GM12801 (cell line): ENCODE data around the gene ZNF20.

Experiments used
- TF ChIP-seq, protein P1 (sequence below): IDR thresholded peaks from one replicate; pipeline ENCODE4 v1.5.1; 2011; ENCODE audit warnings: control low read depth; ENCODE audit not compliant: insufficient read length; ENCODE audit errors: extremely low read depth

ZNF20 gene

DNA sequence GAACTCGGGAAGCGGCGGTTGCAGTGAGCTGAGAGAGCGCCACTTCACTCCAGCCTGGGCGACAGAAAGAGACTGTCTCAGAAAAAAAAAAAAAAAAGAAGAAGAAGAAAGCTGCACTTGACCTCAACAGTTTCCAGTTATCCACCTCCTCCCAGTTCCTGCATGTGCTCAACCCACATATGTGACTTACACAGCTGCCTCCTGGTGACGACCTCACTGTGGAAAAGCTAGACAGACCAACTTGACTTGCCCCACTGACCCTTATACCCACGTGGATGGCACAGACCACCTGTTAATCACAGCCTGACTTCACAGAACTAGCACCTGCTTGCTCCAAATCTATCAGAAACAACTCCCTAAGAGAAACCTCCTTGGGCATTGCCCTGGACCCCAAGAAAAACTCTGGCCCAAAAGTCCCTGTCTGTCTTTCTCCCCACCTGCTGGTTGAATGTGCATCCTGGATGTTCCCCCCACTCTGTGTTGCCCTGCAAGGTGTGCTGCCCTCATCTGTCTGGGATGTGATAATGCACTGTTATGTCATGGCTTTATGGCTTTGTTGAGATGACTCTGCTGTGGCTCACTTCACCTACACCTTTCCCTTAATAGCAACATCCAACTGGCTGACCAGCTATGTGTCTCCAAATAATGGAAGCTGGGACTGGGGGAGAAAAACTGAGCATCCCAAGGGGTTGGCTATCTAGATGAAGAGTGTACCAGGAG lies 2.8 kb downstream of the ZNF20 start:
- TF ChIP-seq, protein P1, sequence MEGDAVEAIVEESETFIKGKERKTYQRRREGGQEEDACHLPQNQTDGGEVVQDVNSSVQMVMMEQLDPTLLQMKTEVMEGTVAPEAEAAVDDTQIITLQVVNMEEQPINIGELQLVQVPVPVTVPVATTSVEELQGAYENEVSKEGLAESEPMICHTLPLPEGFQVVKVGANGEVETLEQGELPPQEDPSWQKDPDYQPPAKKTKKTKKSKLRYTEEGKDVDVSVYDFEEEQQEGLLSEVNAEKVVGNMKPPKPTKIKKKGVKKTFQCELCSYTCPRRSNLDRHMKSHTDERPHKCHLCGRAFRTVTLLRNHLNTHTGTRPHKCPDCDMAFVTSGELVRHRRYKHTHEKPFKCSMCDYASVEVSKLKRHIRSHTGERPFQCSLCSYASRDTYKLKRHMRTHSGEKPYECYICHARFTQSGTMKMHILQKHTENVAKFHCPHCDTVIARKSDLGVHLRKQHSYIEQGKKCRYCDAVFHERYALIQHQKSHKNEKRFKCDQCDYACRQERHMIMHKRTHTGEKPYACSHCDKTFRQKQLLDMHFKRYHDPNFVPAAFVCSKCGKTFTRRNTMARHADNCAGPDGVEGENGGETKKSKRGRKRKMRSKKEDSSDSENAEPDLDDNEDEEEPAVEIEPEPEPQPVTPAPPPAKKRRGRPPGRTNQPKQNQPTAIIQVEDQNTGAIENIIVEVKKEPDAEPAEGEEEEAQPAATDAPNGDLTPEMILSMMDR: no peak

- TF ChIP-seq, protein P1: no peak
Observed at GRCh38 chr19:12133069-12133468, 7.1 kb downstream of the ZNF20 start.

DNA sequence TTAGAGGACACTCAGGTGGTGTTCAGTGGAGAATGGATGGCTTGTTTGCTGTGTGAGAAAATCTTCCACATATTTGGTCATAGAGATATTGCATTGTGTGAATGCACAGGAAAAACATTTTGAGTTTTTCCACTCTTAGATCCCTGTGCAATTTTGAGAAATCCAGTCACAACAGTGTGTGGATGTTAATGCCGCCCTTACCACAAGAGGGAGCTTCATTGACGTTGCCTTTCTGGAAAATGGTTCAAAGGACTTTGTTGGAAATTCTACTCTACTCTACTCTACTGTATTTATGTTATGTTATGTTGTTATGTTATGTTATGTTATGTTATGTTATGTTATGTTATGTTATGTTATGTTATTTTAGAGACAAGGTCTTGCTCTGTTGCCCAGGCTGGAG lies 13.4 kb downstream of the ZNF20 start:
- TF ChIP-seq, protein P1: no peak

GRCh38 chr19:12117201-12117970 lies 22.8 kb downstream of the ZNF20 start:
- TF ChIP-seq, protein P1: no peak

- TF ChIP-seq, protein P1: no peak
Observed at GRCh38 chr19:12113121-12113520, 27.0 kb downstream of the ZNF20 start.

DNA sequence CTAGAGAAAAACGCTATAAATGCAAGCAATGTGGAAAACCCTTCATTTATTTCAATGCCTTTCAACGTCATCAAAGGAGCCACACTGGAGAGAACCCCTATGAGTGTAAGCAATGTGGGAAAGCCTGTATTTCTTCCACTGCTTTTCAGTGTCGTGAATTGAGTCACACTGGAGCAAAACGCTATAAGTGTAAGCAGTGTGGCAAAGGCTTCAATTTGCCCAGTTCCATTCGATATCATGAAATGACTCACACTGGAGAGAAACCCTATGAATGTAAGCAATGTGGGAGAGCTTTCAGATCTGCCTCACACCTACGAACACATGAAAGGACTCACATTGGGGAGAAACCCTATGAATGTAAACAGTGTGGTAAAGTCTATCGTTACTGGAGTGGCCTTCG lies 27.4 kb downstream of the ZNF20 start:
- TF ChIP-seq, protein P1: no peak

GRCh38 chr19:12111943-12112637 lies 28.1 kb downstream of the ZNF20 start:
- TF ChIP-seq, protein P1: no peak
